NCI-H526 (cell line): ENCODE results near the gene GLT6D1.
A peak's percentile ranks its signal among the peaks of the same experiment; 100 is the strongest.

Experiments used
- DNase-seq, 2 experiments: peaks; one replicate each; lab custom pipeline; 2025; lab: John Stamatoyannopoulos, UW

Gene GLT6D1

DNA sequence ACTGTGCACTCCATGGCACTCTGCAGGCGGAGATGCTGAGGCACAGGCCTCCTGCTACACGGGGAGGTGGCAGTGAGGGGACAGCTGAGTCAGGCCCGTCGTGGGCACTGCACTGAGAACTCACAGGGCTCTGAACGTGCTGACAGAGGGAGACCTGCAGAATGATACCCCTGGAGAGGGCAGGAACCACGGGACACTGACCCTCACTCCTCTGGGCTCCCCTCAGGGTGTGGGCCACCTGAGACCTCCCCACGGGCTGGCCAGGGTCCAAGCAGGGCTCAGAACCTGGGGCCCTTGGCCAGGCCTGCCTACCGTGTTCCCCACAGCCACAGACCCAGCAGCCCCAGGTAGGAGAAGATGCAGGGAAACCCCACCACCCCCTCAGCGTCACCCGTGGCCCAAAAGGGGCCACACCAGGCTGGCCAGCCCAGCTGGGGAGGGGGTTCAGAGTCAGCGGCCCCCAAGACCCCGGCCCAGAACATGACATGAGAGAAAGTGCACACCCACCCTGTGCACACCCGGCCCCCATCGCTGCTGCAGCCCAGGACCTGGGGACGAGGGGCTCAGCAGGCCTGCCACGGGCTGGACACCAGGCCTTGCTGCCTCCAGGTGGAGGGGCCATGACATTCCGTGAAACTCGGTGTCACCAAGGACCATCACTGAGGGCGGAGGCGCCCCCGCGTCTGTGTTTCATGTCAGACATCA is 30.9 kb downstream of the GLT6D1 start:
- no peak for DNase-seq

DNA sequence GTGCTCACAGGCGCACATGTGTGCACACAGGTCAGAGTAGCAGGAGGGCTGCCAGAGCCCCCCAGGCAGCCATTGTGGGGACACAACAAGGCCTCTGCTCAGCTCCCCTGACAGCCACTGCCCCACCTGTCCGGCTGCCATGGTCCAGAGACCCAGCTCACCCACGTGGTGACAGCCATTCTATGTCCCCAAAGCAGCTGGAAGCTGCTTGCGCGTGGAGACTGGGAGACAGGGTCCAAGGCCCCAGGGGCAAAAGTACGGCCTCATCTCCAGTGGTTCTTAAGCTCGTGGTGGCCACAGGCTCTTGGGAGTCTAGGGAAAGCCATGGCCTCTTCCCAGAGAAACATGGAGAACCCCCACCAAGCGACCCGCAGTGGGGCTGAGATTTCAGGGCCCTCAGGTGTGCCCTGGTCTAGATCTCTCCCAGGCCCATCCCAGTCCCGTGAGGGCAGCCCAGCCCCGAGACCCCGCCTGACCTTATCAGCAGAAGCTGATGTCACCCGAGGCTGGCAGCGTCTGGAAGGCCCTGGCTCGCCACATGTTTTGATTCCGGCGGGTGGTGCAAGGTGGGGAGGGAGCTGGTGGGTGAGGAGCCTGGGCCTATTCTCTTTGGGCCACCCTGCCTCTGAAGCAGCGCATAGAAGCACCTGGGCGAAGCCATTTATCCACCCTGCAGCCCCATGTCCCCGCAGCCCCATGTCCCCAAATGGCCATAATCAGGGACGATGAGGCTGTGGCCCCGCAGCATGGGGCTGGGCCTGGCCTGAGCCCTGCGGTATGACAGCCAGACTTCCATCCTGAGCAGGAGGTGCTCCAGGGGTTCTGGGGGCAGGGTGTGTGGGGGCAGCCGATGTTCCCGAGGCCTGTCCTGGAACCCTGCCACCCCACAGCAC is 31.7 kb downstream of the GLT6D1 start:
- no peak for DNase-seq

DNA sequence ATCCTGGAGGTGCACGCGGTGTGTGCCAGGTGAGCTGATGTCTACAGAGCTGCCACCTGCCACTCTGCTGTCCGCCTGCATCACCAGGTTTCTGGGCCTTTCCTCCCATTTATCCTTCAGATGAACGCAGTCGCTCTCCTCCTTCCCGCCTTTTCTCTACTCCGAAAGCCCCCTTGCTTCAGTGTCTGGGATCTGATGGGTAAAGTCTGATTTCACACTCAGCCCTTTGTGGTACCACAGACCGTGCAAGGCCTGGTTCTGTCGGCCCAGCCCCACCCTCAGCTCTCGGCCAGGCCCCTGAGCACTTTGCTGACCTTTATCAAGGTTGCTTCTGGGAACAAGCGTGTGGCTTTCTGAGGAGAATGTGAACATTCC is 32.5 kb downstream of the GLT6D1 start:
- DNase-seq, result no peak

DNA sequence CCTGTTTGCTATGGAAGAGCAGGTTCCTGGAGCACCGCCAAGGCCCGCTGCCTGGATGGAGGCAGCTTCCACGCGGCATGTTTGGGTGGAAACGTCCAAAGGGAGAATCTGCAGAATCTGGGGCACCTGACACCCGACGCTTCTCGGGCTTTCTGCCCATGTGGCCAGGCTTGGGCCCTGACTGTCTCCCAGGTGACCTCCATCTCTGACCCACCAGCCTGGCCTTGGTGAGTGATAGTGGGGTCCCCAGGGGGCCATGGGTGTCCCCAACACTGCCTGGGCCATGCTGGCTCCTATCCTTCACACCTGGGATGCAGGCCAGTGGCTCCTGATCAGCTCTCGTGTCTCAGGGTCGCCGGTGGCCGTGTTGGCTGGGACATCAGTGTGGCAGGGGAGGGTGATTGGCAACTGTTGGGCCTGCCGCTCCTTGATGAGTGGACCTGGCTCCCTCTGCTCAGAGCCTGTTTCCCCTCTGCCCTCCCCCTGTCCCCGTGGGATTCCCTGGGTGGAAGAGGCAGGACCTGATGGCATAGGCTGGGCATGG is 34.0 kb downstream of the GLT6D1 start:
- DNase-seq, result no peak

DNA sequence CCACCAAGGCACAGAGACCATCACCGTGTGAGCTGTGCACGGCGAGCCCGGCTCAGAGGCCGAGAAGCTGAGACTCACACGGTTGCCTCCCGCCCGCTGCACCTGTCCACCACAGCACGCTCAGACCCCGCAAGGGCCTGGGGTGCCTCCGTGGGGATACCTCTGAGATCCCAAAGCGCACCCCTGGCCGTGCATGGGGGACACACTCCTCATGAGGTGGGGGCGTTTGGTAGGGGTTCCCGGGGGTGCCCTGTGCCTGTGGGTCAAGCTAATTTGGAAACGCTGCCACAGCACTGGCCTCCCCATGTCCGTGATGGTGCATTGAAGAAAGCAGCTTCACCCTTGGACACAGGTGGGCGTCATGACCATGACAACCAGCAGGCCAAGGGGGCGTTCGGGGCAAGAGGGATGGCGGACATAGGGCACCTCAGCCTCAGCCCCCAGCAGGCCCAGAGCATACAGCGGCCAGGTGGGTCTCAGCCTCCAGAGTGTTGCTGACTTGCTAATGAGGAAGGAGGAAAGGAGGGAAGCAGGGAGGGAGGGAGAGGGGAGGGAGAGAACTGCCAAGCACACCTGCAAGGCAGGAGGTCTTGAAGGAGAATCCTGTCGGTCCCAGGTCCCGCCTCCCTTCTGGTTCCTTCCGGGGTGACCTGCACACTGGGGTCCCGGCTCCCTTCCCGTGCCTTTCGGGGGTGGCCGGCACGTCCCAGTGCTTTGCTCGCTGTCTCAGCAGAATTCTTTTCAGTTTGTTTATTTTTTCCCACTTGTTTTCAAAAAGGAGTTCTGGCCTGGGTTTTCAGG is 34.7 kb downstream of the GLT6D1 start:
- no peak for DNase-seq

DNA sequence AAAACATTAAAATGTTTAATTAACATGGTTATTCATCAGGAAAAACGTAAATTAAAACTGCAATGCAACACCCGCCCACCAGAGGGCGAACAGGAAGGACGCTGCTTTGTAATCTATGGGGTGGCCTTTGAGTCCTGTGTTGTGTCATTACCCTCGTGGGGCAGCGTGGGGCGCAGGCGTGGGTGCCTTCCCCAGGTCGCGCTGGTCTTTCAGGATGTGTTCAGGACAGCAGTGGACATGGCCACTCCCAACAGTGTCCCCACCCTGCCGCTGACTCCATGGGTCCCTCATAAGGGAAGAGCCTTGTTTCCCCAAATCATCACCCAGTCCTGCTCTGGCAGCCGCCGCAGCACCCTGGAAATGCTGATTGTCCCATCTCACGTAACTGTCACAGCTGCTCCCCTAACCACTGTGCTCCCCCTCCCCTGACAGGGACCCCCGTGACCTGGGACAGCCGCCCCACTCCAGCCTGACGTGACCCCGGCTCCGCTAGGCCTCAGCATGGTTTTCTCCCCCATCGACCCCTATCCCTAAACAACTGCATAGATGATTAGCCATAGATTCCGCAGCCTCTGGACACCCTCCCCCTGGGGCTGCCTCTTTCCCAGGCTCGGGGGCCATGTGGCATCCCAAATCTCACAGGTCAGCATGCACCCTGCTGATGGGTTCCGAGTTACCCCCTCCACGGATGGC is 36.4 kb downstream of the GLT6D1 start:
- DNase-seq, result peak in 1 of 2 experiments; percentile 54

DNA sequence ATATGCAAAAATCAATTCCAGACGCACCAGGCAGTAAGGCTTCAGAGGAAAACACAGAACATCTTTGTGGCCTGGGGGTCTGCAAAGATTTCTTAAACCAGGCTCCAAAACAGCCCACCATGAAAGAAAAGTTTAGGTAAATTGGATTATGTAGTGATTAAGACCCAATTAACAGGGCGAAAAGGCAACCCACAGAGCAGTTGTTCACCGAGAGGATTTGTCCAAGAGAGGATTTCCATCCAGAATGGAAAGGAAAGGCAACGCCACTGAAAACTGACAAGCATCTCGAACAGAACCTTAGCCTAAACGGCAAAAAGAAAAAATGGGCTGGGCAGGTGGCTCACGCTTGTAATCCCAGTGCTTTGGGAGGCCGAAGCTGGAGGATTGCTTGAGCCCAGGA is 37.4 kb downstream of the GLT6D1 start:
- DNase-seq, result no peak

DNA sequence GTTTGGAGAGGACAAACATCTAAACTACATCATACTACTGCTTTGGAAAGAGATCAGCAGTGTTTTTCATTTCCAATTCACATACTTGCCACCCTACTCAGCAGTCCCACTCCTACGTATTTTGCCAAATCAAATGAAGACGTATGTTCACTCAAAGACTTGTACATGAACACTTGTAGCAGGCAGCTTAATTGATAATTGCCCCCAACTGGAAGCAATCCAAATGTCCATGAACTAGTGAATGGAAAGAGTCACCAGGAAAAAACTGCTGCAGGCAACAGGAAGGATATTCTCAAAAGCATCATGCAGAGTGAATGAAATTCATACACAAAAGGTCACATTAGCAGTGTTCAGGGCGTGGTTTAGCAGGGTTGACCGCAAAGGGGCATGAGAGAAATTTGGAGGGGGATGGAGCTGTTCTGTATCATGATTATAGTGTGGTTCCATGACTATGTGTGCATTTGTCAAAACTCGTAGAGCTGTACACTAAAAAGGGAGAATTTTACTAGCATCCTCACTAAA is 39.0 kb downstream of the GLT6D1 start:
- no peak for DNase-seq

DNA sequence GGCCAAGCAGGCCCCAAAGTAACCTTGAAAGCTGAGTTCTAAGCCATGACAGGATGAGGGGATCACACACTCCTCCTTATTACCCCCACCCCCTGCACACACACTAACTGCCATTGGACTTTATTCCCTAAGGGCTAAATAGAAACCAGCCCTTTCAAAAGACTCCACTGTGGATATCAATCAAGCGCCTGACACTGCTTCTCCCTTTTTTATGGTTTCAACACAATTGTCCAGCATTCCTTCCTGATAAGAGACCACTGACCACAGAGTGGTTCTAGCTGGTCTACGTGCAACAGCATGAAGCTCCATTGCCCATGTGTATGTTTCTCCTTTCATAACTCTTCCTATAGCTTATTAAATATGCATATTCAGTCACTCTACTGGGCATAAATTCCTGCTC is 43.1 kb downstream of the GLT6D1 start:
- no peak for DNase-seq

DNA sequence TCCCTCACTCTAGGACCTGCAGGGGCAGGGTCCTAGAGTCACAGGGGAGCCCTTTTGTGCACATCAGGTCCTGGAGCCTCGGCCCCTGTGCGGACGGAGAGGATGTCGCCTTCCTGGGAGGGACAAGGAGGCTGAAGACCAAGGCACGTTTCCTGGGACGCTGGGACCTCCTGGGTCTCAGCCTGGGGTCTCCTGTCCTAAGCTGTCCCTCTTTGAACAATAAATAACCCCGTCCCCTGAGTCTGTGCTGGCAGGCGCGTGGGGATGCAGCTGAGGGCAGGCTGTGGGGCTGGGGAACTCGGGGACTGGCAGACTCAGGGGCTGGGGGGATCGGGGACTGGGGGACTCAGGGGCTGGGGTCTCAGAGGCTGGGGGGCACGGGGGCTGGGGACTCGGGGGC is 46.7 kb downstream of the GLT6D1 start:
- no peak for DNase-seq

DNA sequence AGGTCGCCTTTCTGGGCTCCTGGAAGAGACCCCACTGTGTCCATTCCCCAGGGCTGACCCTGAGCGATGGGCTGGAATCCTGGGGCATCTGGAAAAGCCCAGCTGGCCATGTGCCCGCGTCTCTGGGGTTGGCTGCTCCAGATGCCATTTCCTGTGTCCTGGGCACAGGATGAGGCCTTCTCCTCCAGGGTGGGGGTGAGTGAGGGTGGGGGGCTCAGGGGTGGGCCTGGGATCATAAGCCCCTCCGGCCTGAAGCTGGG is 47.1 kb downstream of the GLT6D1 start:
- no peak for DNase-seq

DNA sequence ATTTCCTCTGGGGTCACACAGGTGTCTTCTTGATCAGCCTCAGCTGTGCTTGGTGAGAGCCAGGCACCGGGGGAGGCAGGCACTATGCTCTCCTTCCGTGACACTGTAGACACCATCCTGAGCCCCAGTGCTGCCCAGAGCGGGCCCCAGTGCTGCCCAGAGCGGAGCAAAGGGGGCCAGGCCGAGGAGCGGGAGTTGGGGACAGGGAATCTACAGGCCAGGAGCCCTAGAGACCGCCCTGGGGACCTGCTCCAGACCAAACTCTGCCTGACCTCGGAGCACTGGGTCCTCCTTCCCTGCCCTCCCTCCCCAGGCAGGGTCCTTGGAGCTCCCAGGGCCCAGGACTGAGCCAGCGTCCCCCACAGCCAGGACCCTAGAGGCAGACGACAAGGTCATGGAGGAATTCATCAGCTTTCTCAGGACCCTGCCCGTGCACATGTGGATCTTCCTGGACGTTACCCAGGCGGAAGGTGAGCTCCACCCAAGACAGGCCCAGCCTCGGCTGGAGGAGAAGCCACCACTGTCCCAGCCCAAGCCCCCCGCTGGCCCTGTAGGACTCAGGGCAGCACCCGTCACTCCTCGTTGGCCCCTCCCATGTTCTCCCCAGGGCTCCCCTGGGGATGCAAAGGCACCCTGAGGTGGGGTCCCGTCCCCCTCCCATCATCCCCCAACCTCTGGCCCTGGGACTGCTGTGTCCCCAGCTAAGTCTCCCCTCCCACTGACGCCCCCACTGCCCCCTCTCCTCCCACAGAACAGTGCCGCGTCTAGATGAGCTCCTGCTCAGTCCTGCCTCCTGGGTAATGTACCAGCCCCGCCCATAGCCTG is 47.6 kb downstream of the GLT6D1 start:
- no peak for DNase-seq

DNA sequence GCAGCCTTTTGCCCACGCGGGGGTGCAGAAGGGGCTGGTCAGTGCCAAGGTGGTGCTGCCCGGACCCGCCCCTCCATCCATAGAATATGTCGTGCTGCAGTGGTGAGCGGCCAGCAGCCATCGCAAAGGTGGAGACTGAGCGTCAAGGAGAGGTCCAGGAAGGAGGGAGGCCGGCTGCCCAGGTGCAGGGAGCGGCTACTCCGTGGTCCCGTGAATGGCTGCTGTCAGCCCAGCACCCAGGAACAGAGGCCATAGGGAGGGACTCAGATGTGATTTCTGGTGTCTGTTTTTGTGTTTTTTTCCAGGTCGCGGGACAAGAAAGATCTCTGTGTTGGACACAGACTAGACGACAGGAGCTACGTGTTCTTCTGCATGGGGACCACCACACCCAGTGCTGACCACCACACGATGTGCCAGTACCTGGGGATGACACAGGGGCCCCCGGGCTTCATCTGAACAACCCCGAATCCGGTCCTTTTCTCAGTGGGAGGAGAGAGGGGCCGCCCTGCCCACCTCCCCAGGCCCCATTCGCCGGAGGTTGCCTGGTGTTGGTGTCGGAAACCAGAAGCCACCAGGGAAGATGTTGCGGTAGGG is 48.8 kb downstream of the GLT6D1 start:
- no peak for DNase-seq

DNA sequence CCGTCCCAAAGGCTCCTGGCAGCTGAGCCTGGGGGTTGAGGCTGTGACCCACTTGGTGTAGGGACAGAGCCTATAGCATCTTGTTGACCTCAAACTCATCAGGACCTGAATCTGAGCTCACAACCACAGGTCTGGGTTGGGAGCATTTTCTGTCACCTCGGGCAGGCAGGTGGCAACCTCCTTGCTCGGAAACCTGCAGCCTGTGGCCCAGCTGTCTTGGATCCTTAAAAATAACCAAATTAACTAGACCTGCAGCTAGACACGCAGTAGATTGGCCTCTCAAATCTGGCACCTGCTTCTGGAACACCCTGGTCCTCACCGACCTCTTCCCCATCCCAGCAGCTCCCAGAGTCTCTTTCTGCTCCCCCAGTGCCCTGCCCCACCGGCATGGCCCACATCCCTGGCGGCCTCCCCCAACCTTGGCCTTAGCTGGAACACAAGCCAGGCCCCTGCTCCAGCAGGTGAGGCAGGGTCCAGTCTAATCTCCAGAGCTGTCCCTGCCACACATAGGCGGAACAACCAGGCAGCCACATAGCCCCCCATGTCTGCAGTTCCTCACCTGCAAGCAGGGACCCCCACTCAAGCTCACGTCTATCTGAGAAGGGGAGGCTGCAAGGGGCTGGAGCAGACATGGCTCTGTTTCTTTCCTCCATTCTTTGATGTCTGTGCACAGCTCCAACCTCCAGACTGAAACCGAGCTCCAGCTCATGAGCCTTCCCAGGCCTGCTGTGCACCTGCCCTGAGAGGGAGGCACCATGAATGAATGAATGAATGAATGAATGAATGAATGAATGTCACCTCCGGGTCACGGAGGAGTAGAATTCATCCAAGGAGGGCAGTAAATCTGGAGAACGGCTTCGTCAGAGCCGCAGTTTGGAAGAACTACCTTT is 49.5 kb downstream of the GLT6D1 start:
- no peak for DNase-seq

DNA sequence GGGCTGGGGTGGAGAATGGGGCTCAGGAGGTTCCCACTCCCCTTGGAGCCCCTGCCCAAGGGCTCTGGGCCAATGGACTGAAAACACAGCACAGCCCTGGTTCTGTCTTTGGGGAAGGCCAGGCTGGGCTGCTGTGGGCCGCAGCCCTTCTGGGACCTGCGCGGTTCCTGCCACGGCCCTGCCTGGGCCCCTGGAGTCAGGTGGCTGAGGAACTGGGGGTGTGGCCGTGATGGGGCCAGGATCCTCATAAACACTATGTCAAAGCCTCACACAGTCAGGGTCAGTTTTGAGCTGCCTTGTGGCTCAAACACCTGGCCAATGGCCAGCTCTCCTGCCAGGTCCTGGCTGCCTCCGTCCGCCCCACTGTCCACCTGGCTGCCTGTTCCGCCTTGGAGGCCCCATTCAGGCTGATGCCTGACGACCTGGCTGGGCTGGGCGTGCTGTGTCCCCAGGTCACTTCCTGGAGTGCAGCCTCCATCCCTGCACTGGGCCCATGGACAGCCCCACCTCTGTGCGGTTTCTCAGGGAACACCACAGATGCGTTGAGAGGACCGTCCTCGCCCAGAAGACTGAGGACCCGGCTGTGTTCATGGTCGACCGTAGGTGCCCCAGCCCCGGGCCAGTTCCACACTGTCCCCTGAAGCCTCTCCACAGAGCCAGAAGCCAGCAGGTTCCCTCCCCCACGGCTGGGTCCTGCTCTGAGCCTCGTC is 50.3 kb downstream of the GLT6D1 start:
- DNase-seq, result no peak

DNA sequence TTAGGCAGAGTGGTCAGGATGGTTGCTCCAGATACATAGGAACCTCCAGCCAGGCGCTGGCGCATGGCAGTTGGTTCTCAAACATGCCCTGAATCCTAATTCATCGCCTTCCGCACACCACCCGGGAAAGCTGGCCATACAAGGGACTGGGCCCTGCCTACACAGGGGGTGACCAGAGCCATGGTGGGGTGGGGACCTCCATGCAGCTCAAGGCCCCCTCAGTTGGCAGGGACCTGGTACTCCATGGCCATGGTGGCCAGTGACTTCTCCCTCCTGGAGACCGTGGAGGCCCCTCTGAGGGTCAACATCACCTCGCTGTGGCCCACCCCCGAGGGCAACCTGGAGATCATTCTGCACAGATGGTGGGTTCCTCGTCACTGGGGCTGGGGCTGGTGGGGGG is 51.0 kb downstream of the GLT6D1 start:
- DNase-seq, result no peak

DNA sequence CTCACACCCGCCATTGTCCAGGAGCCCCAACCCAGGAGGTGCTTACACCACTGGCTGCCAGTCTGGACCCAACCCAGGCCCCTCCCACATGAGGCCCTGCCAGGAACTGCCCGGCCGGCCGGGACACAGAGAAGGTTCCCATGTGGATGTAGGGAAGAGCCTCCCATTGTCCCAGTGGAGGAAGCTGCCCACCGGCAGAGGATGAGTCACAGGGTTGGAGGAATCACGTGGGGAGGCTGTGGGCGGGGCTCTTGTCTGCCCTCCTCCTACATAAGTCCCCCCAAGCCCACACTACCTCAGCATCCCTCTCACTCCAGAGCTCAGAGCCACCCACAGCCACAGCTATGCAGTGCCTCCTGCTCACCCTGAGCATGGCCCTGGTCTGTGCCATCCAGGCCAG is 51.7 kb downstream of the GLT6D1 start:
- no peak for DNase-seq

DNA sequence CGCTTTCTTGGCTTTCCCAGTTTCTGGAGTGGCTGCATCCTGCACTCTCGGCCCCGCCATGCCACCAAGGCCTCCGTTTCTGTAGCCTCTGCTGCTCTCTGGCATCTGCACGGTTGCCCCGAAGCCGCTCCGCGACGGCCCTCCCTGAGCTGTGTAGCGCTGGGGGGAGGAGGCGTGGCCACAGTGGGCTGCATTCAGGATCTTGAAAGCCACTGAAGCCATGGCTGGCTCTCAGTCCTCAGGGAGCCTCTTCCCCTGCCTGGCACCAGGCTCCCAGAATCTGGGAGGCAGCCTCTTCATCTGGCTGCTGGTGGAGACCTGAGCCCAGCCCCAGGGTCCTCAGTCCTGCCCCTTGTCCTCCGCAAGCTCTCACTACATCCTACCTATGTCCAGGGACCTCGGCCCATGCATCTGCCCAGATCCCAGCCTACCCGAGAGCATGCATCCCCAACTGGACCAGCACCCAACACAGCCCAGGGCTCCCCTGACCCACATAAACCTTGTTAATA is 52.7 kb downstream of the GLT6D1 start:
- DNase-seq, result no peak

DNA sequence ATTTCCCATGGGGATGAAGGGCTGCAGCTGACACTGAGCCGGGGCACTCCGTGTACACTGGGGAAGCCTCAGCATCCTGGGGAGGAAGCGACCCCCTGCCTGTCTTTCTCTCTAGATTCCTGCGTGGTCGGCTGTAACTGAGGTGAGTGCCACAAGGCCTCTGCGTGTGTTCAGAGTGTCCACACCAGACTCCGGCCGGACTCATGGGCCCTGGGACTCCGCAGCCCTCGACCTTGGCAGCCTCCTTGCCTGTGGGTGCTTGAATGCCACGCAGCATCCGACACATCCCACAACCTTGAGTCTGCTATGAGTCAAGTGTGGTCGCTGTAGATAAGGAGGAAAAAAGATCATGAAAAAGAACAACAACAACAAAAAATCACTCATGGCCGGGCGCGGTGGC is 54.4 kb downstream of the GLT6D1 start:
- no peak for DNase-seq
